Left lung (tissue), 10 donors: ENCODE results near the gene CDCA4. TPM values are rescaled to one million over a fixed set of nuclear protein-coding genes. Genes with fewer than 3 reads are reported as not detected.

ENCODE experiments used
- ATAC-seq: fragments of 200-7000 bp; cut with Tn5 transposase; one replicate; pipeline ENCODE4 v1.9.1; 2020; ENCODE audit warnings: moderate library complexity
- DNase-seq, 4 donors: peaks; one replicate each; pipeline ENCODE4 v3.0.0-alpha.2; 2013 to 2020
- H3K27ac ChIP-seq, 2 donors: fragments of 200-600 bp; sonication (generic) in 1 of 2; one replicate each; pipeline versions ENCODE4 v1.5.0 to v1.8.0; 2020 to 2021
- H3K27me3 ChIP-seq, 2 donors: fragments of 200-600 bp; sonication (generic) in 1 of 2; one replicate each; pipeline versions ENCODE4 v1.5.0 to v1.8.0; 2020 to 2021
- H3K36me3 ChIP-seq, 2 donors: fragments of 200-600 bp; sonication (generic) in 1 of 2; one replicate each; pipeline versions ENCODE4 v1.5.0 to v1.8.0; 2020 to 2021
- H3K4me1 ChIP-seq, 2 donors: fragments of 200-600 bp; one replicate each; pipeline ENCODE4 v1.8.0; 2021
- H3K4me3 ChIP-seq, 2 donors: fragments of 200-600 bp; sonication (generic) in 1 of 2; one replicate each; pipeline versions ENCODE4 v1.5.0 to v1.8.0; 2020 to 2021; ENCODE audit warnings: mild to moderate bottlenecking in 1 of 2
- H3K9me3 ChIP-seq, 2 donors: fragments of 200-600 bp; sonication (generic) in 1 of 2; one replicate each; pipeline versions ENCODE4 v1.5.0 to v1.8.0; 2020 to 2021
- CTCF ChIP-seq, 2 donors: fragments of 200-600 bp; sonication (generic) in 1 of 2; IDR thresholded peaks; one replicate each; pipeline versions ENCODE4 v1.5.0 to v1.8.0; 2021; ENCODE audit warnings: antibody characterized with exemption in 2 of 2
- intact Hi-C, 2 donors: fragments of 100-400 bp; cut with DNase I; formaldehyde crosslinking; loops; one replicate each; pipeline versions ENCODE4 v1.11.2 to v1.14.2; 2022
- polyA plus RNA-seq, 6 donors: library from polyadenylated mRNA; unstranded; fragments of 120-200 nt; gene quantifications; one replicate each; pipeline ENCODE4 v1.2.1, GENCODE V29; 2013; ENCODE audit not compliant: insufficient read length in 6 of 6
- total RNA-seq, 2 donors: library from RNA; stranded (reverse); fragmentation: NEBNext Ultra II Directional; extraction: Animal tissue kit (Norgen Biotek cat#: 25700); gene quantifications; one replicate each; pipeline ENCODE4 v1.2.1, GENCODE V29; 2021
- donor health status: DM: no; HTN: yes; CAD: no.
- donor health status: DM: no; HTN: no; CAD: no.

Gene CDCA4
- total and polyA plus RNA-seq, 8 donors: 9.4 to 30.6 (median 20.5) TPM

GRCh38 chr14:104977008-104977680 is 43.7 kb downstream of the CDCA4 start:
- no peaks in the 10 kb centered on the region for H3K36me3 ChIP-seq
- no peak for TF ChIP-seq CTCF (IDR thresholded peaks at IDR 0.05)
- H3K4me1 ChIP-seq: peaks cover 38 to 80% of the 10 kb centered on the region in 2 donors
- DNase-seq (peak in 2 of 4 donors; percentile 34 to 68), ATAC-seq (no peak)
- H3K27me3 ChIP-seq: peaks cover 0 to 32% of the 10 kb centered on the region in 2 donors
- intact Hi-C loops: loop anchor here in 1 of 2 donors (5.0 kb wide), 1 partner anchor 70 kb away; no protein-coding TSS in a partner anchor
- no peak overlapping the region for H3K27ac ChIP-seq
- H3K9me3 ChIP-seq: no peaks in the 10 kb centered on the region
- peak overlapping the region in 1 of 2 donors; percentile 37 for H3K4me3 ChIP-seq

GRCh38 chr14:104976198-104977007 is 44.5 kb downstream of the CDCA4 start:
- H3K9me3 ChIP-seq: no peaks in the 10 kb centered on the region
- H3K27me3 ChIP-seq: peaks cover 0 to 32% of the 10 kb centered on the region in 2 donors
- H3K27ac ChIP-seq: no peak overlapping the region
- peaks cover 45 to 86% of the 10 kb centered on the region in 2 donors for H3K4me1 ChIP-seq
- H3K36me3 ChIP-seq: no peaks in the 10 kb centered on the region
- intact Hi-C loops: loop anchor here in 1 of 2 donors (5.0 kb wide), 1 partner anchor 71 kb away; no protein-coding TSS in a partner anchor
- H3K4me3 ChIP-seq: no peak overlapping the region
- DNase-seq: peak in 3 of 4 donors; percentile 78 to 97 (median 86)
- peak; percentile 91 to 96 for TF ChIP-seq CTCF (IDR thresholded peaks at IDR 0.05)
- ATAC-seq: peak; percentile 43

- ATAC-seq (no peak), DNase-seq (peak in 1 of 4 donors; percentile 57)
- H3K27me3 ChIP-seq: peaks cover 0 to 32% of the 10 kb centered on the region in 2 donors
- H3K36me3 ChIP-seq: no peaks in the 10 kb centered on the region
- no peak overlapping the region for H3K4me3 ChIP-seq
- intact Hi-C loops: loop anchor here in 1 of 2 donors (5.0 kb wide), 1 partner anchor 72 kb away; no protein-coding TSS in a partner anchor
- H3K9me3 ChIP-seq: no peaks in the 10 kb centered on the region
- peaks cover 49 to 93% of the 10 kb centered on the region in 2 donors for H3K4me1 ChIP-seq
- H3K27ac ChIP-seq: no peak overlapping the region
- no peak for TF ChIP-seq CTCF (IDR thresholded peaks at IDR 0.05)
Observed at GRCh38 chr14:104975481-104976197, 45.2 kb downstream of the CDCA4 start.

- intact Hi-C loops: loop anchor here in 1 of 2 donors (5.0 kb wide), 1 partner anchor 72 kb away; no protein-coding TSS in a partner anchor
- no peak overlapping the region for H3K4me3 ChIP-seq
- TF ChIP-seq CTCF (IDR thresholded peaks at IDR 0.05): no peak
- H3K36me3 ChIP-seq: no peaks in the 10 kb centered on the region
- peaks cover 53 to 94% of the 10 kb centered on the region in 2 donors for H3K4me1 ChIP-seq
- ATAC-seq: no peak
- peak in 1 of 4 donors; percentile 63 for DNase-seq
- no peaks in the 10 kb centered on the region for H3K9me3 ChIP-seq
- H3K27me3 ChIP-seq: peaks cover 0 to 32% of the 10 kb centered on the region in 2 donors
- H3K27ac ChIP-seq: peak overlapping the region in 1 of 2 donors; percentile 86
Observed at GRCh38 chr14:104974665-104975390, 46.1 kb downstream of the CDCA4 start.
